KMS-11 (cell line): ENCODE results near the gene RNF144A.

Source experiments
- H2AFZ ChIP-seq: fragments of 200-600 bp; sonication (generic); 2 replicates; pipeline ENCODE4 v1.6.1; 2016; ENCODE audit warnings: antibody characterized with exemption, mixed run types, low read depth
- H3K27ac ChIP-seq: fragments of 200-600 bp; sonication (generic); 2 replicates; pipeline ENCODE4 v1.6.1; 2016; ENCODE audit warnings: mild to moderate bottlenecking, mixed run types
- H3K27me3 ChIP-seq: fragments of 200-600 bp; sonication (generic); 2 replicates; pipeline ENCODE4 v1.6.1; 2017; ENCODE audit warnings: mild to moderate bottlenecking, low read depth, mixed run types, moderate library complexity; ENCODE audit not compliant: insufficient read depth
- H3K36me3 ChIP-seq: fragments of 200-600 bp; sonication (generic); 2 replicates; pipeline ENCODE4 v1.6.1; 2017; ENCODE audit warnings: mild to moderate bottlenecking, mixed run types; ENCODE audit not compliant: insufficient read depth
- H3K4me1 ChIP-seq: fragments of 200-600 bp; sonication (generic); 2 replicates; pipeline ENCODE4 v1.6.1; 2016; ENCODE audit warnings: mild to moderate bottlenecking, low read depth, mixed run types; ENCODE audit not compliant: poor library complexity, severe bottlenecking
- H3K4me2 ChIP-seq: fragments of 200-600 bp; sonication (generic); 2 replicates; pipeline ENCODE4 v1.7.0; 2016; ENCODE audit warnings: mild to moderate bottlenecking, mixed run types
- H3K4me3 ChIP-seq: fragments of 200-600 bp; sonication (generic); IDR thresholded peaks from 2 replicates; pipeline ENCODE4 v1.6.1; 2017; ENCODE audit warnings: low read depth, low read length, mixed read lengths; ENCODE audit not compliant: insufficient read depth
- H3K79me2 ChIP-seq: fragments of 200-600 bp; sonication (generic); 2 replicates; pipeline ENCODE4 v1.6.1; 2016; ENCODE audit warnings: low read depth, mixed run types; ENCODE audit not compliant: insufficient read depth
- H3K9ac ChIP-seq: fragments of 200-600 bp; sonication (generic); 2 replicates; pipeline ENCODE4 v1.6.1; 2016; ENCODE audit warnings: mild to moderate bottlenecking, mixed run types
- H4K20me1 ChIP-seq: fragments of 200-600 bp; sonication (generic); 2 replicates; pipeline ENCODE4 v1.6.1; 2016; ENCODE audit warnings: mild to moderate bottlenecking, mixed run types; ENCODE audit not compliant: insufficient read depth
- CTCF ChIP-seq: fragments of 200-600 bp; sonication (generic); conservative IDR thresholded peaks from 2 replicates; pipeline ENCODE4 v1.6.1; 2017; ENCODE audit warnings: low read depth, mild to moderate bottlenecking, antibody characterized with exemption, low read length, moderate library complexity, mixed read lengths

Gene RNF144A

GRCh38 chr2:7016601-7017211, 99.5 kb downstream of the RNF144A start:
- TF ChIP-seq CTCF, result no peak
- no peaks in the 10 kb centered on the region for H4K20me1 ChIP-seq
- H2AFZ ChIP-seq, result no peak overlapping the region
- H3K79me2 ChIP-seq, result no peaks in the 10 kb centered on the region
- H3K4me1 ChIP-seq, result no peaks in the 10 kb centered on the region
- no peaks in the 10 kb centered on the region for H3K36me3 ChIP-seq
- no peak overlapping the region for H3K9ac ChIP-seq
- no peak overlapping the region for H3K27ac ChIP-seq
- H3K27me3 ChIP-seq, result no peaks in the 10 kb centered on the region
- no peak overlapping the region for H3K4me2 ChIP-seq
- no peak overlapping the region for H3K4me3 ChIP-seq

- Histone ChIP-seq H3K27ac (no peak overlapping the region), H3K4me2 (no peak overlapping the region), H2AFZ (no peak overlapping the region), H4K20me1 (no peaks in the 10 kb centered on the region), H3K4me3 (no peak overlapping the region), H3K79me2 (no peaks in the 10 kb centered on the region), H3K9ac (no peak overlapping the region), H3K27me3 (no peaks in the 10 kb centered on the region), H3K4me1 (no peaks in the 10 kb centered on the region), H3K36me3 (no peaks in the 10 kb centered on the region)
- no peak for TF ChIP-seq CTCF
Measured at GRCh38 chr2:7017671-7018281, 100.6 kb downstream of the RNF144A start.

- H3K4me2 ChIP-seq, result no peak overlapping the region
- no peaks in the 10 kb centered on the region for H3K27me3 ChIP-seq
- H4K20me1 ChIP-seq, result no peaks in the 10 kb centered on the region
- no peak overlapping the region for H3K9ac ChIP-seq
- H2AFZ ChIP-seq, result no peak overlapping the region
- no peaks in the 10 kb centered on the region for H3K4me1 ChIP-seq
- no peak for TF ChIP-seq CTCF
- no peaks in the 10 kb centered on the region for H3K79me2 ChIP-seq
- no peaks in the 10 kb centered on the region for H3K36me3 ChIP-seq
- no peak overlapping the region for H3K4me3 ChIP-seq
- no peak overlapping the region for H3K27ac ChIP-seq
Measured at GRCh38 chr2:7018282-7018701, 101.1 kb downstream of the RNF144A start.

- Histone ChIP-seq H2AFZ (no peak overlapping the region), H3K4me1 (no peaks in the 10 kb centered on the region), H3K9ac (no peak overlapping the region), H3K4me3 (no peak overlapping the region), H3K4me2 (no peak overlapping the region), H3K27me3 (no peaks in the 10 kb centered on the region), H3K36me3 (no peaks in the 10 kb centered on the region), H4K20me1 (no peaks in the 10 kb centered on the region), H3K79me2 (no peaks in the 10 kb centered on the region), H3K27ac (no peak overlapping the region)
- no peak for TF ChIP-seq CTCF
Measured at GRCh38 chr2:7018767-7019166, 101.6 kb downstream of the RNF144A start.
